ENCODE results near the gene SEMA6A. TPM values are rescaled to one million over a fixed set of nuclear protein-coding genes. Genes with fewer than 3 reads are reported as not detected.

The SEMA6A gene
- total and polyA plus RNA-seq, 7 donors: 1.1 to 7.6 (median 3.1) TPM

- DNase-seq (no peak), ATAC-seq (no peak)
- H3K27me3 ChIP-seq (ENCODE audit: insufficient read depth in 3 of 3, low read length in 2 of 3): no peaks in the 10 kb centered on the region
- no peak overlapping the region for H3K4me3 ChIP-seq
- no peak for TF ChIP-seq CTCF (IDR thresholded peaks at IDR 0.05)
- 44 to 65% (median 49%) methylated on average over 5 of the region's 5 CpGs for WGBS, 3 donors
- no peak overlapping the region for H3K27ac ChIP-seq
- H3K4me1 ChIP-seq: peaks cover 30% of the 10 kb centered on the region
- H3K36me3 ChIP-seq (ENCODE audit: insufficient read depth in 1 of 2, low read depth in 1 of 2): no peaks in the 10 kb centered on the region
- no peaks in the 10 kb centered on the region for H3K9me3 ChIP-seq
- intact Hi-C loops (cut with DNase I): no loop called here
Measured at GRCh38 chr5:116440457-116441001, 134.1 kb downstream of the SEMA6A start.

GRCh38 chr5:116439905-116440304 lies 134.7 kb downstream of the SEMA6A start:
- no peak for TF ChIP-seq CTCF (IDR thresholded peaks at IDR 0.05)
- H3K9me3 ChIP-seq: no peaks in the 10 kb centered on the region
- intact Hi-C loops (cut with DNase I): no loop called here
- no peaks in the 10 kb centered on the region for H3K36me3 ChIP-seq (ENCODE audit: insufficient read depth in 1 of 2, low read depth in 1 of 2)
- no peak for ATAC-seq
- no peak overlapping the region for H3K4me3 ChIP-seq
- no peak overlapping the region for H3K27ac ChIP-seq
- DNase-seq: no peak
- whole genome bisulfite sequencing, 3 donors: 55 to 60% (median 59%) methylated on average over 5 of the region's 5 CpGs
- no peaks in the 10 kb centered on the region for H3K27me3 ChIP-seq (ENCODE audit: insufficient read depth in 3 of 3, low read length in 2 of 3)
- H3K4me1 ChIP-seq: peaks cover 30% of the 10 kb centered on the region

- Histone ChIP-seq H3K9me3 (no peaks in the 10 kb centered on the region), H3K27me3 (ENCODE audit: insufficient read depth in 3 of 3, low read length in 2 of 3) (no peaks in the 10 kb centered on the region), H3K27ac (no peak overlapping the region), H3K4me3 (no peak overlapping the region), H3K4me1 (peaks cover 30% of the 10 kb centered on the region), H3K36me3 (ENCODE audit: insufficient read depth in 1 of 2, low read depth in 1 of 2) (no peaks in the 10 kb centered on the region)
- no peak for TF ChIP-seq CTCF (IDR thresholded peaks at IDR 0.05)
- DNase-seq (no peak), ATAC-seq (no peak)
- intact Hi-C loops (cut with DNase I): no loop called here
- whole genome bisulfite sequencing, 3 donors: 39 to 53% (median 52%) methylated on average over 6 of the region's 6 CpGs
Measured at GRCh38 chr5:116438979-116439554, 135.6 kb downstream of the SEMA6A start.

GRCh38 chr5:116437922-116438578 lies 136.6 kb downstream of the SEMA6A start:
- H3K27me3 ChIP-seq (ENCODE audit: insufficient read depth in 3 of 3, low read length in 2 of 3): no peaks in the 10 kb centered on the region
- DNase-seq (no peak), ATAC-seq (no peak)
- H3K36me3 ChIP-seq (ENCODE audit: insufficient read depth in 1 of 2, low read depth in 1 of 2): no peaks in the 10 kb centered on the region
- no peak overlapping the region for H3K4me3 ChIP-seq
- H3K27ac ChIP-seq: no peak overlapping the region
- H3K9me3 ChIP-seq: no peaks in the 10 kb centered on the region
- TF ChIP-seq CTCF (IDR thresholded peaks at IDR 0.05): no peak
- peaks cover 30% of the 10 kb centered on the region for H3K4me1 ChIP-seq
- intact Hi-C loops (cut with DNase I): no loop called here
